ENCODE results near the gene ADAMTS16.

Gene ADAMTS16

GRCh38 chr5:5164163-5164562 is 24.0 kb downstream of the ADAMTS16 start:
- DNase-seq (ENCODE audit: extremely low spot score) = no peak
- POLR2A ChIA-PET = no interaction called here
- TF ChIP-seq ZNF384 (IDR thresholded peaks at IDR 0.05) = no peak
- CTCF ChIA-PET = interaction anchor here (0.7 to 1.1 kb wide), 2 partner anchors 129 to 231 kb away, joined by 3 read pairs; no protein-coding TSS in a partner anchor

- ChIA-PET CTCF (interaction anchor here (1.1 kb wide), 1 partner anchor 127 kb away, joined by 3 read pairs; no protein-coding TSS in a partner anchor), POLR2A (interaction anchor here (0.8 kb wide), 1 partner anchor 254 kb away, joined by 3 read pairs; no protein-coding TSS in a partner anchor)
- no peak for DNase-seq (ENCODE audit: extremely low spot score)
- TF ChIP-seq TARDBP (IDR thresholded peaks at IDR 0.05) (no peak), ARNT (IDR thresholded peaks at IDR 0.05) (no peak), HDGF (IDR thresholded peaks at IDR 0.05; ENCODE audit: borderline replicate concordance) (no peak), SP1 (IDR thresholded peaks at IDR 0.05) (no peak), LEF1 (IDR thresholded peaks at IDR 0.05; ENCODE audit: borderline replicate concordance) (no peak), SUZ12 (IDR thresholded peaks at IDR 0.05) (no peak), BHLHE40 (IDR thresholded peaks at IDR 0.05; ENCODE audit: borderline replicate concordance) (no peak), ELF4 (IDR thresholded peaks at IDR 0.05) (no peak), ZNF384 (IDR thresholded peaks at IDR 0.05) (no peak), FOXA1 (IDR thresholded peaks at IDR 0.05) (no peak), L3MBTL2 (conservative IDR thresholded peaks at IDR 0.05) (no peak), FOXK2 (IDR thresholded peaks at IDR 0.05) (no peak), NFRKB (IDR thresholded peaks at IDR 0.05) (no peak), FOXM1 (IDR thresholded peaks at IDR 0.05; ENCODE audit: borderline replicate concordance) (no peak), PKNOX1 (IDR thresholded peaks at IDR 0.05) (no peak), CTBP1 (IDR thresholded peaks at IDR 0.05; ENCODE audit: borderline replicate concordance) (no peak)
Measured at GRCh38 chr5:5165541-5166002, 25.4 kb downstream of the ADAMTS16 start.

GRCh38 chr5:5169466-5169865 is 29.3 kb downstream of the ADAMTS16 start:
- ChIA-PET CTCF (no interaction called here), POLR2A (no interaction called here)
- no peak for TF ChIP-seq SP1 (IDR thresholded peaks at IDR 0.05)
- no peak for TF ChIP-seq TARDBP (IDR thresholded peaks at IDR 0.05)
- TF ChIP-seq FOXA1 (IDR thresholded peaks at IDR 0.05) = no peak
- no peak for TF ChIP-seq LEF1 (IDR thresholded peaks at IDR 0.05; ENCODE audit: borderline replicate concordance)
- no peak for TF ChIP-seq CTBP1 (IDR thresholded peaks at IDR 0.05; ENCODE audit: borderline replicate concordance)
- no peak for TF ChIP-seq PKNOX1 (IDR thresholded peaks at IDR 0.05)
- no peak for TF ChIP-seq BHLHE40 (IDR thresholded peaks at IDR 0.05; ENCODE audit: borderline replicate concordance)
- no peak for DNase-seq (ENCODE audit: extremely low spot score)

GRCh38 chr5:5178136-5178535 is 38.0 kb downstream of the ADAMTS16 start:
- no peak for DNase-seq (ENCODE audit: extremely low spot score)
- TF ChIP-seq ELF4 (IDR thresholded peaks at IDR 0.05) = no peak
- no peak for TF ChIP-seq SP1 (IDR thresholded peaks at IDR 0.05)
- no peak for TF ChIP-seq SUZ12 (IDR thresholded peaks at IDR 0.05)
- TF ChIP-seq FOXA1 (IDR thresholded peaks at IDR 0.05) = no peak
- no peak for TF ChIP-seq BHLHE40 (IDR thresholded peaks at IDR 0.05; ENCODE audit: borderline replicate concordance)
- CTCF ChIA-PET = no interaction called here
- POLR2A ChIA-PET = no interaction called here

- ChIA-PET POLR2A (no interaction called here), CTCF (no interaction called here)
- no peak for DNase-seq (ENCODE audit: extremely low spot score)
- TF ChIP-seq NFRKB (IDR thresholded peaks at IDR 0.05) (no peak), HDGF (IDR thresholded peaks at IDR 0.05; ENCODE audit: borderline replicate concordance) (no peak), LEF1 (IDR thresholded peaks at IDR 0.05; ENCODE audit: borderline replicate concordance) (no peak), SUZ12 (IDR thresholded peaks at IDR 0.05) (no peak), CTBP1 (IDR thresholded peaks at IDR 0.05; ENCODE audit: borderline replicate concordance) (no peak), ELF4 (IDR thresholded peaks at IDR 0.05) (no peak), ZNF384 (IDR thresholded peaks at IDR 0.05) (no peak), FOXA1 (IDR thresholded peaks at IDR 0.05) (no peak), BHLHE40 (IDR thresholded peaks at IDR 0.05; ENCODE audit: borderline replicate concordance) (no peak), FOXK2 (IDR thresholded peaks at IDR 0.05) (no peak), SP1 (IDR thresholded peaks at IDR 0.05) (no peak), PKNOX1 (IDR thresholded peaks at IDR 0.05) (no peak), ARNT (IDR thresholded peaks at IDR 0.05) (no peak), TARDBP (IDR thresholded peaks at IDR 0.05) (no peak), L3MBTL2 (conservative IDR thresholded peaks at IDR 0.05) (no peak), FOXM1 (IDR thresholded peaks at IDR 0.05; ENCODE audit: borderline replicate concordance) (no peak)
Measured at GRCh38 chr5:5178580-5178979, 38.5 kb downstream of the ADAMTS16 start.

GRCh38 chr5:5179079-5179478 is 38.9 kb downstream of the ADAMTS16 start:
- DNase-seq (ENCODE audit: extremely low spot score) = no peak
- ChIA-PET POLR2A (no interaction called here), CTCF (no interaction called here)
- TF ChIP-seq FOXA1 (IDR thresholded peaks at IDR 0.05) = no peak

- POLR2A ChIA-PET = no interaction called here
- DNase-seq (ENCODE audit: extremely low spot score) = no peak
- TF ChIP-seq ZNF384 (IDR thresholded peaks at IDR 0.05) = no peak
- no peak for TF ChIP-seq TARDBP (IDR thresholded peaks at IDR 0.05)
- TF ChIP-seq L3MBTL2 (conservative IDR thresholded peaks at IDR 0.05) = no peak
- no peak for TF ChIP-seq ARNT (IDR thresholded peaks at IDR 0.05)
- no peak for TF ChIP-seq NFRKB (IDR thresholded peaks at IDR 0.05)
- TF ChIP-seq SP1 (IDR thresholded peaks at IDR 0.05) = no peak
- no peak for TF ChIP-seq CTBP1 (IDR thresholded peaks at IDR 0.05; ENCODE audit: borderline replicate concordance)
- TF ChIP-seq LEF1 (IDR thresholded peaks at IDR 0.05; ENCODE audit: borderline replicate concordance) = no peak
- CTCF ChIA-PET = no interaction called here
Measured at GRCh38 chr5:5179597-5179996, 39.5 kb downstream of the ADAMTS16 start.
